Measurements from ENCODE around the gene SKP1.
"Not testable (repeated sequence)": the region's sequence is repeated elsewhere in the genome, so short reads cannot be mapped to it uniquely, and the experiment has no call there.

Gene SKP1

DNA sequence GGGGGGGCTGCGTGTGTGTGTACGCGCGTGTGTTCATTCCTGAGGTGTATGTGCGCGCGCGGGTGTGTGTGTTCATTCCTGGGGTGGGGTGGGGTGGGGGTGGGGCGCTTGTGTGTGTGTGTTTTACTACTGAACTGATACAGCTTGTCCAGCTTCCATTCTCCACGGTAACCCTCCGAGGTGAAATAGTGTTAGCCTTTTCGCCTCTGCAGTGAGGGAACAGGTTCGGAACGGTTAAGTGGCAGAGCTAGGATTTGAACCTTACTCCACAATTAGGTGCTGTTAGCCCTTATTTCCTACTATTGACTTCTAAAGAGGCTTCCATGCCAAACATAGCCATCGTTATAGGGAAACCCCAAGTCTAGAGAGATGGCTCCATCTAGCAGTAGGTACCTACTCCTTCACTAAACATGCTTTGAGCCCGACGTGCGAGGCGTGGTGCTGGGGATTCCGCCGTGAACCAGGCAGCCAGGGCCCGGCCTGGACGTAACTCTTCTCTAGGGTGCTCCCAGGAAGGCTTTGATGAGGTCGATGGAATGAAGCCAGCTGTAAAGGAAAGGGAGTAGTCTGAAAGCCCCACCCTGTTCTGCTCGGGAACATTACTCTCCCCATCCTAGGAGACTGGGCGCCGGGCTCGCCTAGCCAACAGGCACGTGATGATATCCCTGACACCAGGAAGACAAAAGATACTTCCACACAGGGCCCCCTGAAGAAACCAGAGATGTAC, 782 bp upstream of the SKP1 start:
- DNase-seq: no peak

DNA sequence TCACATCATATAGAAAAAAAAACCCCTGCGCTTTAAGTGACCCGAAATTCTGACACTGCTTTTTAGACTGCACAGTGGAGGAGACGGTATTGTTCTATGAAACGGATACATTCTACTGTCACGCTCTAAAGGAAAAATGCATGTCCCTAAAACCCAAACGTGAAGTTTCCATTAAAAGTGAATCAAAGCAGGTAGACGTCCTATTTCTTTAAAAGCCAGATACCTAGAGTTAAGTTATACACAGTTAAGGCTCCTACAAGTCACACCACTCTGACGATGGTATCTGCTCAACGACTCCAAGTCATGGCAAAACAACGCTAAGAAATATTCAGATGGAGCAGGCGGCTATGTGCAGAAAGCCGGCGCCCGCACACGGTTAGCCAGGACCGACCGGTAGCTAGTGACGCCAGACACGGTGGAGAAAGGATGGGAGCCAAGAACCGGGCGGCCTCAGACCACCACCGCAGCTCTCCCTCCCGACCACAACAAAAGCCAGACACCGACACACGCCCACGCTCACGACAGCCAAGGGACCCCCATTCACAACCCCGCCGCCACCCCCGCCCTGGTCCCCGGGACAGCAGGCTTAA, 734 bp downstream of the SKP1 start:
- DNase-seq: no peak

DNA sequence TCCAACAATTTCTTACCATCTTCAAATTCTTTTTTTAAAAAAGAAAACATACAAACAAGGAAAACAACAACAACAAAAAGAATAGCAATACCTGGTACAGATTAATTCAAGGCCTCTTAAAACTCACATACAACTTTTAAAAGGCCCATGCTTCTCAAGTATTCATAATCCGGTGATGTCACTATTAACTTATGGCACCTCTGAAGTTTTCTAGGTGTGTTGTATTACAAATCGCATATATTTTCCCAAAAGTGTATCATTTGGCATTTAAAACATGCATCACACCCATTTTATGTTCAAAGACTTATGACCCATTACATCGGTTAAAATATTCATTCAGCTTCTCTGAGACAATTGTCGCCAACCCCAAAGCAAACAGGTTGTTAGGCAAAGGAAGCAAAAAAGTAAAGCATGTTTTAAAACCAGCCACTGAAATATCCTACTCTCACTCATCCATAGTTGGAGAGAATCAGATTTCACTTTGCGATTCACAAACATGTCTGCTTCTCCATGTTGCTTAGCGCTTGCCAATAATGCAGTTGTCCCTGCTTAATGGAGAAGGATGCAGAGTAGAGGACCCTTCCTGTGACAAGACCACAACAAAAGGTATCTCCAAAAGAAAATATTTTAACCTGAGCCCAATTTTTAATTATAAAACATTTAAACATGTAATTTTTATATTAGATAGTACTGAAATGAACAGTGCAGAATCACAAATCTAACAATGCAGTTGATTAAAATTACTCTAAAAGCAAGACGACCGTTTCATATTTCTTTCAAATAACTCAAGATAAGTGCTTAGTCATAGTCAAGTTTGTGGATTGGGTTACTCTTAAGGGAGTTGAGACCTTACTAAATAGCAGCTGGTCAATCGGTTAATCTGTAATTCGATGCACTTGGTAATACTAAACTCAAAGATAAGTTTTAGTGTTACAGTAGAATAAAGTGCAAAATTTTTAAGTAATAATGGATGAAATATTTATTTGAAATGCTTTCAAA, 1.6 kb downstream of the SKP1 start:
- DNase-seq: no peak

DNA sequence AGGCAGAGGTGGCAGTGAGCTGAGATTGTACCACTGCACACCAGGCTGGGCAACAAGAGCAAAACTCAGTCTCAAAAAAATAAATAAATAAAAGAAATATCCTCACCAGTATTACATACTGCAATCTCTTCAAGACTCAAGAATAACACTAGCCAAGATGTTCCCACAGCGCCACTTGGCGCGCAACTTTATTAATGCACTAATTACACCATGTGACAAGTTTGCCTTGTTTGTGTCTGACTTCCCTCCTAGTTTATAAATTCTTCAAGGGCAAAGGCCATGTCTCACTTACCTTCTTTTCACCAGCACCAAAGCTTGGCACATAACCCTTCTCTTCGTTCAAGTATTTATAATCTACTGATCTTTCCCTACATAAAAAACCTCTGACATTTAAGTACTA, 4.8 kb downstream of the SKP1 start:
- no peak for DNase-seq

DNA sequence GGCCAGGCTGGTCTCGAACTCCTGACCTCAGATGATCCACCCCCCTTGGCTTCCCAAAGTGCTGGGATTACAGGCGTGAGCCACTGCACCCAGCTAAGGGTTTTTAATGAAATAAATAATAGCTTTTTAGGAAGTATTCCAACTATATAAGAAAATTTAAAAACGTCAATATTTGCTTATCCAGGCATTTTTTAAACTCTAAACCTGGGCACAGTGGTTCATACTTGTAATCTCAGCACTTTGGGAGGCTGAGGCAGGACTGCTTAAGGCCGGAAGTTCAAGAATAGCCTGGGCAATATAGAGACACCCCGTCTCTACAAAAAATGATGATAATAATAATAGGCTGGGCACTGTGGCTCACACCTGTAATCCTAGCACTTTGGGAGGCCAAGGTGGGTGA, 14.2 kb downstream of the SKP1 start:
- DNase-seq: no peak

DNA sequence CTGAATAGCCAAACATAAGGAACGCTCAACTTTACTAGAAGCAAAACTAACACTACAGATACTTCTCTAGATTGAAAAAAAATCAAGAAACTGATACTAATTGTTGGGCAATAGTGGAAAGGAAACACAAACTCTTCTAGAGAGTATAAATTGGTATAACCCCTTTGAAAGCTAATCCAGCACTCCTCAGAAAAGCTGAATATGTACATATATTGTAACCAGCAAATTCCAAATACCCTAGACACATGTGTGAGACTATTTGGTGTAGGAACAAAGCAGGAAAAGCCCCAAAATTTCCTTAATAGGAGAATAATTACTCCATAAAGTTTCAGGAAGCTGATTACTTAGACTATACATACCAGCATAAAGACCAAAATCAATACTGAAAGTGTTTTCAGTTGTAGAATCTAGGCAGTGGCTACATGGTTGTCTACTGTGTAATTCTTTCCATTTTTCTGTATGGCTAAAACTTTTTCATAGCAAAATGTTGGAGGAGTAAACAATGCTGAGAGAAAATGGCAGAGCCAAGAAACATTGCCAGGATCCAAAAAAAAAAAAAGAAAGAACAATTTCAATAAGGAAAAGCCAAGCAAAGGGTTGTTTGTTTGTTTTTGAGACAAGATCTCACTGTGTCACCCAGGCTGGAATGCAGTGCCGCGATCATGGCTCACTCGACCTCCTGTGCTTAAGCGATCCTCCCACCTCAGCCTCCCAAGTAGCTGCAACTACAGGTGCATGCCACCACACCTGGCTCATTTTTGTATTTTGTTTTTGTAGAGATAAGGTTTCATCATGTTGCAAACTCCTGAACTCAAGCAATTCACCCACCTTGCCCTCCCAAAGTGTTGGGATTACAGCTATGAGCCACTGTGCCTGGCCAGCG, 15.0 kb downstream of the SKP1 start:
- DNase-seq: no peak

DNA sequence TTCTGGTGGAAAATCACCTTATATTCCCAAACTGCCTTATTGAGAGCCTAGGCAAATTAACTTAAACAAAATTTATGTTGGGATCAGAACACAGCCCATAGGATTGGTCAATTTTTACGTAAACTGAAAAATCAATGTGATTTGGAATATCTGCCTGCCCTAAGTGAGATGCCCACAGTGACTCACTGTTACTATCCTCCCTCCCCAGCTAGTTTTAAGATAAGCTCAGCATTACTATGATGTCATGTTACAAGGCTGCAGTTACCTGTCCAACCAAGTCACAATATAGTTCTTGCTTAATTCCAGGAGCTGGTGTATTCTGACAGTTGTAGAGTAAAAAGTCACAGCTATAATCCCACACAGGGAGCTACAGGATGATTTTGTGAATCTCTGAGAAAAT, 23.1 kb downstream of the SKP1 start:
- DNase-seq: no peak

DNA sequence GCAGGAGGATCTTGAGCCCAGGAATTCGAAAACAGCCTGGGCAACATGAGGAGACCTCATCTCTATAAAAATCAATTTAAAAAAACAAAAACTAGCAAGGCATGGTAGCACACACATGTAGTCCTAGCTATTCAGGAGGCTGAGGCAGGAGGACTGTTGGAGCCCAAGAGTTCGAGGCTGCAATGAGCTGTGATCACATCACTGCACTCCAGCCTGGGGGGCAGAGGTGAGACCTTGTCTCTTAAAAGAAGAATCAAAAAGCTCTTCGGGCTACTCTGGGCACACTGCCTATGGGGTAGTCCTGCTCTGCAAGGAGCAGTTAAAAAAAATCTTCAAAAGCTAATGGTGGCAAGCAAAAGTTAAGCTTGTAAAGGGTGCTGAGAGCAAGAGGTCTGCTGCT, 23.5 kb downstream of the SKP1 start:
- no peak for DNase-seq

DNA sequence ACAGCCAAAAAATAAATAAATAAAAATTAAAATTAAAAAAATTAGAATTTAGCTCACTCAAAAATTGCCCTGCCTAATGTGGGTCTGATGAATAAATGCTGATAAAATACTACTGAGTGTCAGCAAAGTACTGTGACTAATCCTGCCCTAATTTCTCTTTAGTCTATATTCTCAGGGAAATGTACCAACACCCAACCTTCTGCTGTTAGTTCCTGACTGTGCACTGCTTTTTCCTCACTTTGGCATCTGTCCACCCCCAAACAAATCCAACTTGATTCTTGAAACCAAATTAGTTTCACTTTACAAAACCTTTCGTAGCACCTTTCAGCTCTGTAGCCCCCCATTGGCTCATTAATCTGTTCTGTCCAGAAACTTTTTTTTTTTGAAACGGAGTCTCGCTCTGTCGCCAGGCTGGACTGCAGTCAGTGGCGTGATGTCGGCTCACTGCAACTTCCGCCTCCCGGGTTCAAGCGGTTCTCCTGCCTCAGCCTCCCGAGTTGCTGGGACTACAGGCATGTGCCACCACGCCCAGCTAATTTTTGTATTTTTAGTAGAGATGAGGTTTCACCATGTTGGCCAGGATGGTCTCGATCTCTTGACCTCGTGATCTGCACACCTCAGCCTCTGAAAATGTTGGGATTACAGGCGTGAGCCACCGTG, 24.4 kb downstream of the SKP1 start:
- DNase-seq: not testable (repeated sequence)

DNA sequence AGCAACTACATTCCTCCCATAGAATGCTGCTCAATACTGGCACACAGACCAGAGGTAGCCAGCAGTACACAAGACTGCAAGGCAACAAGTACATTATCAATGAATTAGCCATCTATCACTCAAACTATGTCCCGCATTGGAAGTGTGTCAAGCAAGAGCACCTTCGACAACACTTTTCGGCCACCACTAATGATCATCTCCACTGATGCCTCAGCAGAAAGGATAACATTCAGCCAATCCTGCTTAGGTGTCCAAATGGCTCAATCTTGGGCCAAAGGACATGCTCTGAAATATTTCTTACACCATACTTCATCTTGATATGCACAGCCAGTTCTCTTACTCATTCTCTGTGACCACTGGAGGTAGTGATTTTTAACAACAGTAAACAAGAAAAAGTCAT, 25.0 kb downstream of the SKP1 start:
- no peak for DNase-seq

DNA sequence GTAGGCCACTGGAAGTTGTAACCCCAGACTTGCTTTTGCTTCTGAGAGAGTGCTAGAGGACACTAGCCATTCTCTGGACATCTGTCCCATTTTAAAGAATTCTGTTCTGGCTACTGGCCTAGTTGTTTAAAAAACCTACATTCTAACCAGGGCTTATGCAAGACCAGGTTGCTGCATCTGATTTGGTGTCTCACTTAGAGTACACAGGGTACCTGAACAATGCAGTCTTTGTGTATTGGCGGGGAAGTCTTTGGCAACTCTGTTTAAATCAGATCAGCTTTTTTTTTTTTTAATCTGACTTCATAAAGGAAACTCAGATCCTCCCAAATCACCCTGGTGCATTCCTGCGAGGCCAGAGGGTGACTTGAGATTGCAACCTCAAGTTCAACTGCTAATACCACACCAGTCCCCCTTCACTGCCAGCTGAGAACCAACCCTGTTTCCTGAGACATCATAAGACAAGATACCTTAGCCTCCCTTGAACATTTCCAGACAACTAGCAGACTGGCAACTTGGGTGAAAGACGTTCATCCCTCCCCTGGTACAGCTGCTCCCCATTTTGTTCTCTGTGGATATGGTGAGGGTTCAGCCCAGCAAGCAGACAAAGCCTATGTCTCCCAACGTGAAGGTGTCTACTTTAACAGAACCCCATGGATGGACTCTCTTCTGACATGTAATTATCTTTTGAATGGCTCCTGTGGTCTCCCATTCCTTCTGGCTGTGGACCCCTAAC, 27.0 kb downstream of the SKP1 start:
- DNase-seq: no peak

DNA sequence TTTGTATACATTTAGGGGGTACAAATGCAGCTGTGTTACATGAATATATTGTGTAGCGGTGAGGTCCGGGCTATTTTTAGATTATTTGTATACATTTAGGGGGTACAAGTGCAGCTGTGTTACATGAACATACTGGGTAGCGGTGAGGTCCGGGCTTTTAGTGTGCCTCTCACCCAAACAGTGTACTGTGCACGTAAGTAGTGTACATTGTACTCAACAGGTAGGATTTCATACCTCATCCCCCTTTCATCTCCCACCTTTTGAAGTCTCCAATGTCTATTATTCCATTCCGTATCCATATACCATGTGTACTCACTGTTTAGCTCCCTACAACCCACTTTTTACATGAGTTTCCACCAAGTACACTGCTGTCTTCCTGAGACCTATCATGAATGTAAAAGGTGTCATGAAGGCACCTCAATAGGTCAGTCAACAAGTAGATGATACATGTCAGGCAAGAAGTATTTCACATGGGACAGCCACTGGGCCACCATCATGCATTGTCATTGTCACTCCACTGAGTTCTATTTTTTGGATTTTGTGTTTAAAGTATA, 27.7 kb downstream of the SKP1 start:
- no peak for DNase-seq

DNA sequence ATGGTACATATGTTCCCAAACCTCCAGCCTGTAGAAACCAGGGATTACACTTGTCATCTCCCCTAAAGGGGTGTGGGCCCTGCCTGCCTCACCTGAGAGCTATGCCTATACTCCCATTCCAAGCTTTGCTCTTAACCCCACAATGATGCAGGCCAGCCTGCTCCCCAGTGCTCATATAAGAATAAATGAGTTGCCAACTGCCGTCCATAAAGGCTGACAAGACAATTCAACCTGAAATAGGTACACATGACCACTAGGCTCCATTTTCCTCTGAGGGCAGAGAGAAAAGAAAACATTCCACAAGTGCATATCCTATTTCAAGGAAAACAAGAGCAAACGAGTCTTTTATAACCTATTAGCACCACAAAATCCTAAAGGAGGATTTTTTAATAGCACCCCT, 28.4 kb downstream of the SKP1 start:
- DNase-seq: no peak

DNA sequence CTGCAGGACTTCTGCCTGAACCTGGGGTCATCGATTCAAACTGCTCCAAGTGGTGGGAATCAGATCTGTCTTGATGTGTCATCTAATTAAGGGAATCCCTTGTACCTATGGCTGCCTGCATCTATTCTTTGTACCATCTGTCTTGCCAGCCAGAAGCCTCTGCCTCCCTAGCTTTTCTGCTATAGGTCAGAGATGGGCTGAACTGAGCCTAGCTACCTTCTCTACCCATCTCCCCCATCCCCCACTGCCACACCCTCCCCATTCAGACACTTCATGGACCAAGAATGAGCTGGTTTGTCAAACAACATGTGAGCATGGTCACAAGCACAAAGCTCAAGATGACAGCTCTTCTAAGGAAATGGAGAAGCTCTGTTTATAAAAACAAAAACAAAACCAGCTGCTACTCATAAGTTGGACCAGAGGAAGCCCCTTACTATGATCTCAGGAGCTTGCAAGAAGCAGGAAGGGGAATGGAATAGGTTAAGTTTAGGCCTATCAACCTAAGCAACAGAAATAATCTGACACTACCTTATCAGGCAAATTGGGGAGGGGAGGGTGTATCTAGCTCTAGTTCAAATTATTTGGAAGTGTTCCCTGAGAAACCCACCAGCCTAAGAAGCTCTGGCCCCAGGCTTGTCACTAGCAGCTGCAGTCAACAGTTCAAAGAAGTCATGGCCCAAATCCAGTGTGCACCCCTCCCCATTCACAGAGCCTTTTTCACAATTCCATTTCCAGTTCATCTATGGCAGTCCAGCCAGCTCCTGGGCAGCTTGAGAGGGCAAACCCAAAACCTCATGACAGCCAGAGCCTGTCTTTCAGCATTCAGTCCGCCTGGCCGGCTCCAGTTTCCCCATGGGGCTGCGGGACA, 29.9 kb downstream of the SKP1 start:
- no peak for DNase-seq

DNA sequence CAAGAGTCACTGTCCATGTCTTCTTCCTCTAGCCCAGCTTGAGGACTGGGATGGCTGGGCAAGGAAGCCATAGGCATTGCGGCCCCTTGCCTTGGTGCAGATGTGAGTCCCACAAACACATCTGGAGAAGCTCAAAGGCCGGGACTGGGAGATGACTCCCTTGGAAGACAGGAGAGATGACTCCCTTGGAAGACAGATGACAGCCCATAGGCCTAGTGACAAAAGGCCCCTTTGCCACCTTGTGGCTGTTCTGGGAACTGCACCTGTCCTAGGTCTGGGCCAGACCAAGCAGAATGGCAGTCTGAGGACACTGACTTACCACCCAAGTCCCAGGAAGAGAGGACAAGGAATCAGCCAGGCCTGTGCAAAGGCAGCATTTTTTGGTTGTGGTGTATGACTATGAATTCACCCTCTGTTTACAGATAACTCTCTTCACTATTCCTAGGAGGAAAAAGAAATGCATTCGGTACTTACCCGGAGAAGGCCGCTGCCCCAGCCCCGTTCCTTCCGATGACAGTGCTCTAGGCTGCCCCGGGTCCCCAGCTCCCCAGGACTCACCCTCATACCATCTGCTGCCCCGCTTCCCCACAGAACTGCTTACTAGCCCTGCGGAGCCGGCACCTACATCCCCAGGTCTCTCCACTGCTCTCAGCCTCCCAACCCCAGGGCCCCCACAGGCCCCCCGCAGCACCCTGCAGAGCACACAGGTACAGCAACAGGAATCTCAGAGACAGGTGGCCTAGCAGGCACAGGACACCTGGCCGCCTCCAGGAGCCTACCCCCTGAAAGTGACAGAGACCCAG, 30.8 kb downstream of the SKP1 start:
- no peak for DNase-seq

DNA sequence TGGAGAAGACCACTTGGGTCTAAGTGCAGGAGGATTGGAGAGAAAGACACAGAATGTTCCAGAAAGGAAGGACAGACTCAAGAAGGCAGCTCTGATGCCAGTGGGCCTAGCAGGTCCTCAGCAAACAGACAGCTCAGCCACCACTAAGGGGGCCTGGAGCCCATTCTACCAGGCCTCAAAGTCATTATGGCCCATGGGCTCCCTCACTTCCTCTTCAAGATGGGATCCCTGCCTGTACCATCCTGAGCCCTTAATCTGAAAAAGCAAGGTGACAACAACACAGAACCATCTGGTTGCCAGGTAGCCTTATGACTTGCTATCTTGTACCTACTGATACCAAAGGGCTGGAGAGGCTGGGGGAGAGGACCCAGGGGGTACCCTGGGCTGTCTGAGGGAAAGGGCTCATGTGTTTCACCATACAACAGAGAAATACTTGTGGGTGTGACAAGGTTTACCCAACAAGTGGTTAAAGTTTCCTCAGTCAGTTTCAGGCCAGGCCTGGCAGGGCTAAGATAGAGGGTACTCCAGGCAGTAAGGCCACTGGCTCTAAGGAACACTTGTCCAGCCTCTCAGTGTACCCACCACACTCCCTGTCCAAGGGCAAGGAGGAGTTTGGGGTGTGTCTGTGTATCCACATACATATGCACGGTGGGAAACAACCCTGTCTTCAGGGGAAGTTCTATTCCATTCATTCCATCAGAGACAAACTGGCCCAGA, 31.6 kb downstream of the SKP1 start:
- no peak for DNase-seq

DNA sequence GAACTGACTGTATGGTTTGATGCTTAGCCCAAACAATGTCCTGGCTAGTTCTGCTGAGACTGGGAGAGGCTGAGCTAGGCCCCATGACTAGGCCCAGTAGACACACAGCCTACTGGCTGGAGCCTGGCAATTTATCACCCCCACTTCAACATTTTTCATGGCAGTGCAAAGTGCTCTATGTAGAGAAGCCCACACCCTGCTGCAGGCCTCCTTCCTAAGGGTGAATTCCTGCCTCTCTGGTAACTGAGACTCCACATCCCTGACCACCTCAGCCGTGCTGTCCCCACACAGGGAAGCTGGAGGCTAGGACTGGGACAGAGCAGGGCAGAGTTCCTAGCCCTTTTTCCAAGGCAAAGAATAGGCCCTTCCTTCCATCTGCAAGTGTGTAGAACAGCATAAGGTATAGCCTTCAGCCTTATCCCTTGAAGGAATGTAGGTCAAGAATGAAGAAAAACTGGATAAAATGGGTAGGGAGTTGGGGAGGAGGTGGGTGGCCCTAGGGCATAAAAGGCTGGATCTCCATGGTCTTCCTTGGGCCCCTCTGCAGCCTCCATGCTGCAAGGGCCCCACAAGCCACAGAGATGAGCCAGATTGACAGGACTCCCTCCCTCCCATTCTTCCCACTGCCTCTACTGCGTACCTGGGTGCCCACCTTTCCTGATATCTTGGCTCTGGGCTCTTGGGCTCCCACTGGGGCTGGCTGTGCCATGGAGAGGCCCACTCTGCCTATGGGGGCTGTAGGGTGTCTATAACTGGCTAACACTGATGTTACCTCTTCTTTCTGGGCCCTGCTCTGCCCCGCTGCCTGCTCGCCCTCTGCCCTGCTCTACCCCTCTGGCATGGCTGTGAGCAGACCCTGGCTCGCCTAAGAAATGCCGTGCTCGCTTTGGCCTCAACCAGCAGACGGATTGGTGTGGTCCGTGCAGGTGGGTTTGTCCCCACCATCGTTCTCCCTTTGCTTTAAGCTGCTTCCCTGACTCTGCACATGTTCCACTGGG, 32.5 kb downstream of the SKP1 start:
- no peak for DNase-seq

Measured in NCI-H2081 treated with DMSO at 0.1 percent for 48 hours (cell line).